Measurements from ENCODE around the gene CD2BP2. TPM values are rescaled to one million over a fixed set of nuclear protein-coding genes. Genes with fewer than 3 reads are reported as not detected.
A peak's percentile ranks its signal among the peaks of the same experiment; 100 is the strongest.

Gene CD2BP2
- total RNA-seq, 1 donor from 2014 or later, result 52.3 TPM

DNA sequence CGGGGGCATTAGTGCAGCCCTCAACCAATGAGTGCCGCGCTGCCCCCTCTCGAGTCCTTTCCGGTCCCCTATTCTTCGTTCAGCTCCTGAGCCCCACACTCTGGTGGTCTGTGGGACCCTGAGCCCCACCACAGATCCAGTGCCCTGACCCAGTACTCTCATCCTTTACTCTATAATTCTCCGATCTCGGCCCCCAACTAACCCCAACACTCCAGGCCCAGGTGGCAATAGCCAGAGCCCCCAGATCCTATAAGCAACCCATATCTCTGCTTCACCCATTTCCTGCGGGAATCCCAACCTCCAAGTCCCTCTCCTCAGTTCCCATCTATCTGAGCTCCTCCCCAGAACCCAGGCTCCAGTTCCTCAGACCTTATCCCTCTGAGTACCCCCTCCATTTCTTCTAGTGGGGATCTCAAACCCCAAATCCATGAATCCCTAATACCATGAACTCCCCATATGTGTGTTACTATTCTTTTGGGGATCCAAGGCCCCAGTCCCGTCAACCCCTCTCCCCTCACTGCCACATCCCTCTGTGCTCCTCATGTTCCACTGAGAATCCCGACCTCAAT lies 16.2 kb upstream of the CD2BP2 start:
- Histone ChIP-seq H3K36me3 (no peaks in the 10 kb centered on the region), H3K9me3 (no peaks in the 10 kb centered on the region), H3K4me3 (peak overlapping the region; percentile 52), H3K27me3 (ENCODE audit: low read depth) (no peaks in the 10 kb centered on the region), H3K27ac (peak overlapping the region; percentile 78), H3K4me1 (peaks cover 36% of the 10 kb centered on the region)
- ATAC-seq (no peak), DNase-seq (no peak)
- intact Hi-C loops (cut with DNase I), result no loop called here
- TF ChIP-seq, protein P1, sequence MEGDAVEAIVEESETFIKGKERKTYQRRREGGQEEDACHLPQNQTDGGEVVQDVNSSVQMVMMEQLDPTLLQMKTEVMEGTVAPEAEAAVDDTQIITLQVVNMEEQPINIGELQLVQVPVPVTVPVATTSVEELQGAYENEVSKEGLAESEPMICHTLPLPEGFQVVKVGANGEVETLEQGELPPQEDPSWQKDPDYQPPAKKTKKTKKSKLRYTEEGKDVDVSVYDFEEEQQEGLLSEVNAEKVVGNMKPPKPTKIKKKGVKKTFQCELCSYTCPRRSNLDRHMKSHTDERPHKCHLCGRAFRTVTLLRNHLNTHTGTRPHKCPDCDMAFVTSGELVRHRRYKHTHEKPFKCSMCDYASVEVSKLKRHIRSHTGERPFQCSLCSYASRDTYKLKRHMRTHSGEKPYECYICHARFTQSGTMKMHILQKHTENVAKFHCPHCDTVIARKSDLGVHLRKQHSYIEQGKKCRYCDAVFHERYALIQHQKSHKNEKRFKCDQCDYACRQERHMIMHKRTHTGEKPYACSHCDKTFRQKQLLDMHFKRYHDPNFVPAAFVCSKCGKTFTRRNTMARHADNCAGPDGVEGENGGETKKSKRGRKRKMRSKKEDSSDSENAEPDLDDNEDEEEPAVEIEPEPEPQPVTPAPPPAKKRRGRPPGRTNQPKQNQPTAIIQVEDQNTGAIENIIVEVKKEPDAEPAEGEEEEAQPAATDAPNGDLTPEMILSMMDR (IDR thresholded peaks at IDR 0.05), result no peak

DNA sequence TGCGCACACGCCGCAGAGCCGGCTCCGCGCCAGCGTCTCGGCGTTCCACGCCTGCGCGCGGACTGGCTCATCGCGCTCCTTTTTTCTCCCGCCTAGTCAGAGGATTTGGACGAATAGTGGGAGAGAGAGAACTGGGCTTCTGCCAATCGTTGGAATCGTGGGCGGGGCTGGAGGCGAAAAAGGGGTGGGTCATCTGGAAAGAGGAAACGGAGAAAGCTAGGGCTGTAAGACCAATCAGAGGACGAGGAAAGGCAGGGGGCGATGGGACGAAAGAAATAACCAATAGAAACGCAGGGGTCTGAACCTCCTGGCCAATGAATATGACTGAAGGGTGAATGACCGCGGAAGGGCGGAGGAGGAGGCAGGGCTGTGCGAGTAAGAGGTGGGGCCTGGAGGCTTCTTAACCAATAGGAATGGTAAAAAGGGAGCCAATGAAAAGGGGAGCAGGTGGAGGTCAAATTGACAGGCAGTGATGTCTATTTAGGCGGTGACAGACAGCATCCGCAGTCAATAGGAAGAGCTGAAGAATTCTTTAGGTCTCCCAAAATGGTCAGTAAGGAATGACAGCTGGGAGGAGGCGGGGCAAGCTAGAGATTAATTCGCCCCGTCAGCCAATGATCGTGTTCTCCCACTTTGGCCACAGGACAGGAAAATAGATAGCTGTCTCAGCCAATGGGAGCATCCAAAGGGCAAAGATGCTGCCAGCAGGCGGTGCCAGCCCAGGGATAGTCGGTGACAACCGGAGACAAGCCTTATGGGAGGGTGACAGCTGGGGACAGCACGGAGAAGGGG lies 15.5 kb upstream of the CD2BP2 start, which contains the start of gene TBC1D10B:
TSS of gene TBC1D10B (minus strand) at position 39 of the 792 bp plus-strand sequence. CDS start 311 bp downstream, outside the sequence.
- H3K27me3 ChIP-seq (ENCODE audit: low read depth), result no peaks in the 10 kb centered on the region
- TF ChIP-seq, protein P1 (IDR thresholded peaks at IDR 0.05), result peak; percentile 32
- peaks cover 4% of the 10 kb centered on the region for H3K36me3 ChIP-seq
- DNase-seq, result peak; percentile 96
- peak; percentile 94 to 95 for ATAC-seq
- peak within 1 kb of the TSS; percentile 81 for H3K27ac ChIP-seq
- peak within 1 kb of the TSS; percentile 91 for H3K4me3 ChIP-seq
- H3K9me3 ChIP-seq, result no peaks in the 10 kb centered on the region
- H3K4me1 ChIP-seq, result peaks cover 36% of the 10 kb centered on the region
- intact Hi-C loops (cut with DNase I), result no loop called here

DNA sequence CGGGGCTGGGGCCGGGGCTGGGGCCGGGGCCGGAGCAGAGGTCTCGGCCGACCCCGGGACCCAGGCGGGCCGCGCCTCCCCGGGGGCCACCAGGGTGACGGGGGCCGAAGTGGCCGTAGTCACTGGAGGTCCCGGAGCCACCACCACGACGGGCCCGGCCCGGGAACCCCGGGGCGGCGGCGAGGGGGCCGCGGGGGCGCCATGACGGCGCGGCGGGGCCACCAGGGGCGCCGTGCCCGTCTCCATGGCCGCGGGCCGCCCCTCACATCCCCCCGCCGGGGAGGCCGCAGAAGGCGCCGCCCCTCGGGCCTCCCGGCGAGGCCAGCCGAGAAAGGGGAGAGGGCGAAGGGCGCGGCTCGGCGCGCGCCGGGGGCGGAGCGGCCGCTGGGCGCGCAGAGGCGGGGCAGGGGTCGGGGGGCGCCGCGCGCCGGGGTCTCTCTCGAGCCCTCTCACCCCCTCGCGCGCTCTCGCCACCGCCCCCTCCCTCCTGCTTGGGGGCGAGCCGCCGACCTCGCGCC lies 14.9 kb upstream of the CD2BP2 start:
- intact Hi-C loops (cut with DNase I), result no loop called here
- ATAC-seq, result no peak
- H3K4me3 ChIP-seq, result peak overlapping the region; percentile 91

DNA sequence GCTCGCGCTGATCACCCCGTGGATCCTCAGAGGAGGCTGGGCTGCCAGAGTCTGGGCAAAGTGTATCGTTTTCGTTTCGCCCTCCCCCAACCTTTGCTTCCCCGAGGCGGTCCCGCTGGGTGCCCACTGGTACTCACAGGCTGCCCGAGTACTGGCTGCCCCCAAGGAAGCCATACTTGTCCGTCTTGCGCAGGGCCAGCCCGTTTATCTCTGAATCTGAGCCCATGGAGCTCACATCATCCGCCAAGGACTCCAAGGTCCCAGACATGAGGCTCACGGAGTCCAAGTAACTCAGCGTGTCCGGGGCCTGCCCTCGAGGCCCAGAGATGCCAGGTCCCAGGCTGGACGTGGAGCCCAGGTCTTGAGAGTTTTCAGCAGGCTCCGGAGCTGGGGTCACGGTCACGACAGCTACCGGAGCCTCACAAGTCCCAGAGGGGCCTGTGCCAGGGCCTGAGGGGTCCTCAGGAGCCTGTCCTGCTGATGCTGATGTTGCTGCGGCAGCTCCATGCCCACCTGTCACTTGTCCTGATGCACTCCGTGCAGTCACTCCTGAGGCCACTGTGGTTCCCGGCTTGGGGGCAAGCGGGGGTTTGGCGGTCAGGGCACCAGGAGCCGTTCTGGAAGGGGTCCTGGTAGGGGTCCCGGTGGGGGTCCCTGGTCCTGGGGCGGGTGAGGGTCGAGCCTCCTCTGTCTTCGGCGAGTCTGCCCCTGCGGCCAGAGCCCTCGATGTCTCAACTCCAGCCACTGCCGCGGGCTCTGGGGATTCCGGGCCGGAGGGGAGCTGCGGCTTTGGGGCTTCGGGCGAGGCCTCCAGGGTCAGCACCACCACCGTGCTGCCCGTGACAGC lies 14.2 kb upstream of the CD2BP2 start:
- H3K27me3 ChIP-seq (ENCODE audit: low read depth), result no peaks in the 10 kb centered on the region
- H3K4me3 ChIP-seq, result peak overlapping the region; percentile 91
- no peaks in the 10 kb centered on the region for H3K9me3 ChIP-seq
- ATAC-seq (no peak), DNase-seq (no peak)
- TF ChIP-seq, protein P1 (IDR thresholded peaks at IDR 0.05), result no peak
- H3K4me1 ChIP-seq, result peaks cover 36% of the 10 kb centered on the region
- intact Hi-C loops (cut with DNase I), result no loop called here
- peaks cover 17% of the 10 kb centered on the region for H3K36me3 ChIP-seq
- H3K27ac ChIP-seq, result peak overlapping the region; percentile 81

More for the DNA sequence above, 14.9 kb upstream of the CD2BP2 start:
- Histone ChIP-seq H3K9me3 (no peaks in the 10 kb centered on the region), H3K27me3 (ENCODE audit: low read depth) (no peaks in the 10 kb centered on the region), H3K36me3 (peaks cover 11% of the 10 kb centered on the region), H3K27ac (peak overlapping the region; percentile 81), H3K4me1 (peaks cover 36% of the 10 kb centered on the region)
- no peak for DNase-seq
- TF ChIP-seq, protein P1 (IDR thresholded peaks at IDR 0.05), result no peak

DNA sequence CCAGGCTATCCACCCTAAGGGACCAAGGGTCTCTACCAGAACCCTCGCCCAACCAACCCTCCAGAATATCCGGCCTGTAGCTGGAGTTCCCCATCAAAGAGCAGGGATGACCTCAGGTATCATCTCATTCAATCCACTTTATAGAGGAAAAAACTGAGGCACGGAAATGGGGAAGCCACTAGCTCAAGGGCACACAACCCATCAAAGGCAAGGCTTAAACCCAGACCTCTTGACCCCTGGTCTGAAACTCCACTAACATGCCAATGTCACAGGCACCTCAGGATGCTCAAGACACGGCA lies 13.6 kb upstream of the CD2BP2 start:
- intact Hi-C loops (cut with DNase I), result no loop called here
- peaks cover 36% of the 10 kb centered on the region for H3K4me1 ChIP-seq
- TF ChIP-seq, protein P1 (IDR thresholded peaks at IDR 0.05), result no peak
- peaks cover 23% of the 10 kb centered on the region for H3K36me3 ChIP-seq
- peak overlapping the region; percentile 81 for H3K27ac ChIP-seq
- H3K27me3 ChIP-seq (ENCODE audit: low read depth), result no peaks in the 10 kb centered on the region
- H3K4me3 ChIP-seq, result peak overlapping the region; percentile 91
- DNase-seq (no peak), ATAC-seq (no peak)
- no peaks in the 10 kb centered on the region for H3K9me3 ChIP-seq
